ENCODE data around the gene HOXA3.

DNA sequence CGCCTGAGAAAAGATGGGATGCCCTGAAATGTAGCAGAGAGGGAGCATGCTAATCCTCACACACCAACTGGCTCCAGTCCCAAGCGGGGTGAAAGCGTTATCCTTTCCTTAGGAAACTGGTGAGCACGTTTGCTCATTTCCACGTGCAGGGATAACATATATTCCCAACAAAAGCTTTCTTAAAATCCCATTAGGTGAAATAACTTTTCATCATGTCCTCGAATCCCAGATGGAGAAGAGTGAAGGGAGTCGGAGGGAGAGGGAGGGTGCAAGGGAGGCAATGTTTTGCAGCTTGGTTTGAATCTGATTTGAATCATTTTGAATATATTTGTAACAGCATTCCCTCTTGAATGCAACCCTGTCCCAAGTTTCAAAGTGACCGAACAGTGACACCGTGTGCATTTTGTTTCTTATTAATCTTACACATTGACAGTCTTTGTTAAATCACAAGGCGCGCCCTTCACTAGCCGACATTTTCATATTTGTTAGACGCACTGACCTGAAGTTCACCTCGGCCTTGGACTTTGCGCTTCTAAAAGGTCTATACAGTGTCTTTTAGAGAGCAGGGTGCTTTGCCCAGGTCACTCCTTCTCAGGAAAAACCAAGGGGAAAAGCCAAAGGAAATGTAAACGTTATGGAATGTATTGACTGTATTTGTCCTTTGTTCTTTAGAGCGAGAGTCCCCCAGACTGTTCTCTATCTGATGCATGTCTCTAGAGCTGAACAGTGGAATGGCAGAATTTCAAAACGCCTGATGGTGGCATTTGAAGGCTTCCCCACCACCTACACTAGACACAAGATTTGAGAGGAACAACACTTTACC is 18.8 kb downstream of the HOXA3 start:
- TF ChIP-seq, protein P1, sequence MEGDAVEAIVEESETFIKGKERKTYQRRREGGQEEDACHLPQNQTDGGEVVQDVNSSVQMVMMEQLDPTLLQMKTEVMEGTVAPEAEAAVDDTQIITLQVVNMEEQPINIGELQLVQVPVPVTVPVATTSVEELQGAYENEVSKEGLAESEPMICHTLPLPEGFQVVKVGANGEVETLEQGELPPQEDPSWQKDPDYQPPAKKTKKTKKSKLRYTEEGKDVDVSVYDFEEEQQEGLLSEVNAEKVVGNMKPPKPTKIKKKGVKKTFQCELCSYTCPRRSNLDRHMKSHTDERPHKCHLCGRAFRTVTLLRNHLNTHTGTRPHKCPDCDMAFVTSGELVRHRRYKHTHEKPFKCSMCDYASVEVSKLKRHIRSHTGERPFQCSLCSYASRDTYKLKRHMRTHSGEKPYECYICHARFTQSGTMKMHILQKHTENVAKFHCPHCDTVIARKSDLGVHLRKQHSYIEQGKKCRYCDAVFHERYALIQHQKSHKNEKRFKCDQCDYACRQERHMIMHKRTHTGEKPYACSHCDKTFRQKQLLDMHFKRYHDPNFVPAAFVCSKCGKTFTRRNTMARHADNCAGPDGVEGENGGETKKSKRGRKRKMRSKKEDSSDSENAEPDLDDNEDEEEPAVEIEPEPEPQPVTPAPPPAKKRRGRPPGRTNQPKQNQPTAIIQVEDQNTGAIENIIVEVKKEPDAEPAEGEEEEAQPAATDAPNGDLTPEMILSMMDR (IDR thresholded peaks at IDR 0.05; ENCODE audit: low read depth, low read length, poor library complexity, severe bottlenecking) = no peak
- no peak for TF ChIP-seq EZH2phosphoT487 (IDR thresholded peaks at IDR 0.05; ENCODE audit: borderline replicate concordance, low read length)

Data from DOHH2 (cell line).